Measurements from ENCODE around the gene SP4. TPM values are rescaled to one million over a fixed set of nuclear protein-coding genes. Genes with fewer than 3 reads are reported as not detected.

Gene SP4
- total RNA-seq, 3 donors from 2014 or later: 3.8 to 6.7 (median 6.0) TPM

DNA sequence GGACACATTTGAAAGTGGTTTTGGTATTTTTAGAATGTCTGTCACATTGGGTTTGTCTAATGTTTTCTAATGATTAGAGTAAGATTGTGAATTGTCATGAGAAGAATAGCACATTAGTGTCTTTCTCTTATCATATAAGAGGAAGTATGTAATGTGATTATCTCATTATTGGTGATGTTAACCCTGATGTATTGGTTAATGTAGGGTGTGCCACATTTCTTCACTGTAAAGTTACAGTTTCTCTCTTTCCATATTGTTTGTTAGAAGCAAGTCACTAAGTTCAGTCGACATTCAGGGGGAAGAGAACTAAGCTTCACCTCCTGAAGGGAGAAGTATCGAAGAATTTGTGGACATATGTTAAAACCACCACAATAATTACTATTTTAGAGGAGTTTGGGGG is 58.6 kb downstream of the SP4 start:
- ATAC-seq: no peak
- no peaks in the 10 kb centered on the region for H3K9me3 ChIP-seq
- H3K4me3 ChIP-seq: no peak overlapping the region
- intact Hi-C loops (cut with DNase I, micrococcal nuclease): no loop called here
- TF ChIP-seq, protein P1, sequence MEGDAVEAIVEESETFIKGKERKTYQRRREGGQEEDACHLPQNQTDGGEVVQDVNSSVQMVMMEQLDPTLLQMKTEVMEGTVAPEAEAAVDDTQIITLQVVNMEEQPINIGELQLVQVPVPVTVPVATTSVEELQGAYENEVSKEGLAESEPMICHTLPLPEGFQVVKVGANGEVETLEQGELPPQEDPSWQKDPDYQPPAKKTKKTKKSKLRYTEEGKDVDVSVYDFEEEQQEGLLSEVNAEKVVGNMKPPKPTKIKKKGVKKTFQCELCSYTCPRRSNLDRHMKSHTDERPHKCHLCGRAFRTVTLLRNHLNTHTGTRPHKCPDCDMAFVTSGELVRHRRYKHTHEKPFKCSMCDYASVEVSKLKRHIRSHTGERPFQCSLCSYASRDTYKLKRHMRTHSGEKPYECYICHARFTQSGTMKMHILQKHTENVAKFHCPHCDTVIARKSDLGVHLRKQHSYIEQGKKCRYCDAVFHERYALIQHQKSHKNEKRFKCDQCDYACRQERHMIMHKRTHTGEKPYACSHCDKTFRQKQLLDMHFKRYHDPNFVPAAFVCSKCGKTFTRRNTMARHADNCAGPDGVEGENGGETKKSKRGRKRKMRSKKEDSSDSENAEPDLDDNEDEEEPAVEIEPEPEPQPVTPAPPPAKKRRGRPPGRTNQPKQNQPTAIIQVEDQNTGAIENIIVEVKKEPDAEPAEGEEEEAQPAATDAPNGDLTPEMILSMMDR (IDR thresholded peaks at IDR 0.05): no peak
- no peaks in the 10 kb centered on the region for H3K4me1 ChIP-seq (ENCODE audit: low read depth)
- DNase-seq: no peak
- H3K36me3 ChIP-seq (ENCODE audit: low read depth): no peaks in the 10 kb centered on the region

DNA sequence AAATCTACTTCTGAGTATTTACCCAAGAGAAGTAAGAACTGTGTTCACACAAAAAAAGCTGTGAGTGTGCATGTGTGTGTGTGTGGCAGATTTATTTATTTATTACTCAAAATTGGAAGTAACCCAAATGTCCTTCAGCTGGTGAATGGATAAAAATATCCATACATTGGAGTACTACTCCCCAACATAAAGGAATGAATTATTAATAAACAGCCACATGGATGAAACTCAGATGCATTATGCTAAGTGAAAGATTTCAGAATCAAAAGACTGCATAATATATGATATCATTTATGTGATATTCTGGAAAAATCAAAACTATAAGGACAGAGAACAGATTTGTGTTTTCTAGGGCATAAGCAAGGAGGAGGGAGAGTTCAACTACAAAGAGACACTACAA is 67.8 kb downstream of the SP4 start:
- H3K36me3 ChIP-seq (ENCODE audit: low read depth): no peaks in the 10 kb centered on the region
- no peak for DNase-seq
- peaks cover 19% of the 10 kb centered on the region for H3K9me3 ChIP-seq
- TF ChIP-seq, protein P1 (IDR thresholded peaks at IDR 0.05): no peak
- intact Hi-C loops (cut with DNase I, micrococcal nuclease): no loop called here
- H3K4me3 ChIP-seq: no peak overlapping the region
- H3K4me1 ChIP-seq (ENCODE audit: low read depth): no peaks in the 10 kb centered on the region
- ATAC-seq: no peak

DNA sequence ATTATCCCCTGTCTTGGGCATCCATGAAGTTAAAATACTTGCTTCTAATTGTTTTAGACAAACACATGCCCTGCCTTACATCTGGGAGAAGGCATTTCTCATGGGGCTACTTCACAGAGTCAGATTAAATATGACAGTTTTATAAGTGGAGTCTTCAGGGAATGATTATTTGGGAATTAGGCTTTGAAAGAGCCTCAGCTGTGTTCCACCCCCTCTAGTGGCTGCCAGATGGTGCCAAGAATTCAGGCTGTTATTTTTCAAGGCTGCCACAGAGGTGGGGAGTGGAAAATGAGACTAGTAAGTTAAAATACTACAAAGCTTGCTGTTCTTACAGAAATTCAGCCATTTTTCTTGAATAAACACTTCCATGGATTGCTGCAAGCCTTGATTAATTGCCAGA is 69.2 kb downstream of the SP4 start:
- DNase-seq (no peak), ATAC-seq (no peak)
- TF ChIP-seq, protein P1 (IDR thresholded peaks at IDR 0.05): no peak
- H3K36me3 ChIP-seq (ENCODE audit: low read depth): no peaks in the 10 kb centered on the region
- H3K4me3 ChIP-seq: no peak overlapping the region
- intact Hi-C loops (cut with DNase I, micrococcal nuclease): no loop called here
- H3K4me1 ChIP-seq (ENCODE audit: low read depth): no peaks in the 10 kb centered on the region
- H3K9me3 ChIP-seq: peaks cover 19% of the 10 kb centered on the region

DNA sequence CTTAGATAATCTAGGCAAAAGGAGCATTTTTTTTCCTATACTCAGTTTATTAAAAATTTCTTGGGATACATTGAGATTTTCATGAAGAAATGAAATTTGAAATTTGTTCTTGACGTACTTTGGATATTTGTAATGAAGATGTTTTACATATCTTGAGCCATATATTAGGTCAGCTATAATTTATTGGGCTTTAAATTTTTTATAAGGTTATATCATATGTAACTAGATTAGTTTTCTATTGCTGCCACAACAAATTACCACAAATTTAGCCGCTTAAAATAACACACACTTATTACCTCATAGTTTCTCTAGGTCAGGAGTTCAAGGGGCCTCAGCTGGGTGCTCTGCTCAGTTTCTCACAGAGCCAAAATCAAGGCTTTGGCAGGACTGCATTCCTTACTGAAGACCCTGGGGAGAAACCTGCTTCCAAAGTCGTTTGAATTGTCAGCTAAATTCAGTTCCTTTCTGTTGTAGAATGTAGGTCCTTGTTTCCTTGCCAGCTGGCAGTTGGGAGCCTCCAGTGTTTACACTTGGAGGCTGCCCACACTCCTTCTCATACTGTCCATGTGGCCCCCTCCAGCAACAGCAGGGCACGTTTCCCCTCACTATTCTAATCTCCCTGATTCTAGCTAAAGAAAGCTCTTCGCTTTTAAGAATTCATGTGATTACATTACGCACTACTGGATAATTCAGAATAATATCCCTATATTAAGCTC is 72.4 kb downstream of the SP4 start:
- intact Hi-C loops (cut with DNase I, micrococcal nuclease): no loop called here
- TF ChIP-seq, protein P1 (IDR thresholded peaks at IDR 0.05): no peak

DNA sequence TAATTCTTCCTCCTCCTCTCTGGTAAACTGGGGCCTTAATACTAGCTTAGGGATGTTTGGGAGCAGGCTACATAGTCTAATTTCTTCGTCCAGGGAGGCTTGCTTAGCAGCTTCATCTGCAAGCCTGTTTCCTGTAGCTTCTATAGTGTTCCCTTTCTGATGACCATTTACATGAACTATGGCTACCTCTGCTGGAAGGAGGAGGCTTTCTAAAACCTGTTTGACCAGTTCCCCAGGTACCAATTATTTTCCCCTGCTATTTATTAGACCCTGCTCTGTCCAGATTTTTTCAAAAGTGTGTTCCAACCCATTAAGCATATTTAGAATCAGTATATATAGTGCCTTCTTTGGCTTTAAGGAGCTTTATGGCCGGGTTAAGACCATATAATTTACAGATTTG is 76.1 kb downstream of the SP4 start:
- TF ChIP-seq, protein P1 (IDR thresholded peaks at IDR 0.05): no peak

More for the DNA sequence above, 72.4 kb downstream of the SP4 start:
- Histone ChIP-seq H3K4me3 (no peak overlapping the region), H3K4me1 (ENCODE audit: low read depth) (no peaks in the 10 kb centered on the region), H3K36me3 (ENCODE audit: low read depth) (no peaks in the 10 kb centered on the region), H3K9me3 (peaks cover 5% of the 10 kb centered on the region)
- no peak for DNase-seq
- ATAC-seq: no peak

More for the DNA sequence above, 76.1 kb downstream of the SP4 start:
- H3K4me1 ChIP-seq (ENCODE audit: low read depth): no peaks in the 10 kb centered on the region
- H3K9me3 ChIP-seq: no peaks in the 10 kb centered on the region
- H3K4me3 ChIP-seq: no peak overlapping the region
- intact Hi-C loops (cut with DNase I, micrococcal nuclease): no loop called here
- DNase-seq: no peak
- no peak for ATAC-seq
- no peaks in the 10 kb centered on the region for H3K36me3 ChIP-seq (ENCODE audit: low read depth)

Data from mucosa of descending colon (tissue), 3 donors.